Eye (tissue), 1 donor: ENCODE measurements around the gene TBKBP1.
"Not testable (repeated sequence)": the region's sequence is repeated elsewhere in the genome, so short reads cannot be mapped to it uniquely, and the experiment has no call there.

Source experiments
- DNase-seq: peaks from one replicate; pipeline ENCODE4 v3.0.0-alpha.2; 2015

The TBKBP1 gene

GRCh38 chr17:47682138-47682537, 11.8 kb upstream of the TBKBP1 start:
- no peak for DNase-seq

- not testable (repeated sequence) for DNase-seq
Measured at GRCh38 chr17:47682727-47683126, 11.2 kb upstream of the TBKBP1 start.

- no peak for DNase-seq
Measured at GRCh38 chr17:47684025-47684424, 9.9 kb upstream of the TBKBP1 start.

- no peak for DNase-seq
Measured at GRCh38 chr17:47684535-47685193, 9.3 kb upstream of the TBKBP1 start.

GRCh38 chr17:47685556-47686275, 8.2 kb upstream of the TBKBP1 start:
- DNase-seq: no peak

- no peak for DNase-seq
Measured at GRCh38 chr17:47686276-47686635, 7.7 kb upstream of the TBKBP1 start.

GRCh38 chr17:47686664-47687327, 7.2 kb upstream of the TBKBP1 start:
- DNase-seq: no peak

- DNase-seq: no peak
Measured at GRCh38 chr17:47687328-47687690, 6.7 kb upstream of the TBKBP1 start.

GRCh38 chr17:47687748-47688147, 6.2 kb upstream of the TBKBP1 start:
- peak; percentile 61 for DNase-seq

- DNase-seq: no peak
Measured at GRCh38 chr17:47690121-47690520, 3.8 kb upstream of the TBKBP1 start.

- no peak for DNase-seq
Measured at GRCh38 chr17:47692137-47692894, 1.6 kb upstream of the TBKBP1 start.

- DNase-seq: peak; percentile 60
Measured at GRCh38 chr17:47692895-47693730, 848 bp upstream of the TBKBP1 start.

- peak; percentile 71 for DNase-seq
Measured at GRCh38 chr17:47694581-47695428, 844 bp downstream of the TBKBP1 start.

GRCh38 chr17:47695429-47696376, 1.7 kb downstream of the TBKBP1 start:
- DNase-seq: peak; percentile 52

- DNase-seq: no peak
Measured at GRCh38 chr17:47696717-47697642, 3.0 kb downstream of the TBKBP1 start.

- DNase-seq: no peak
Measured at GRCh38 chr17:47697906-47698711, 4.1 kb downstream of the TBKBP1 start.

- peak; percentile 75 for DNase-seq
Measured at GRCh38 chr17:47698749-47699535, 5.0 kb downstream of the TBKBP1 start.

GRCh38 chr17:47699536-47699840, 5.5 kb downstream of the TBKBP1 start:
- no peak for DNase-seq
